Activated CD4-positive, alpha-beta memory T cell treated with anti-CD3 and anti-CD28 coated beads for 36 hours (primary cell): Measurements from ENCODE around the gene SSTR3. TPM values are rescaled to one million over a fixed set of nuclear protein-coding genes. Genes with fewer than 3 reads are reported as not detected.
"Not testable (repeated sequence)": the region's sequence is repeated elsewhere in the genome, so short reads cannot be mapped to it uniquely, and the experiment has no call there.

Experiments used
- CTCF ChIA-PET: fragments of 350-600 bp; sonication (Branson Sonifier 250); formaldehyde crosslinking; loops from one replicate; lab custom pipeline; 2021; ENCODE audit warnings: antibody characterized with exemption, inconsistent platforms; lab: Charles Lee
- POLR2A ChIA-PET: fragments of 350-600 bp; sonication (Branson Sonifier 250); formaldehyde crosslinking; loops from one replicate; lab custom pipeline; 2021; ENCODE audit warnings: antibody characterized with exemption; lab: Charles Lee
- DNase-seq: peaks from one replicate; pipeline ENCODE4 v3.0.0-alpha.2; 2020
- H3K27ac Mint-ChIP-seq: one replicate; pipeline ENCODE4 v1.8.0; 2021; ENCODE audit warnings: mixed read lengths
- H3K27me3 Mint-ChIP-seq: one replicate; pipeline ENCODE4 v1.8.0; 2021; ENCODE audit warnings: mixed read lengths
- H3K36me3 Mint-ChIP-seq: one replicate; pipeline ENCODE4 v1.8.0; 2021; ENCODE audit warnings: mixed read lengths
- H3K4me1 Mint-ChIP-seq: one replicate; pipeline ENCODE4 v1.8.0; 2021; ENCODE audit warnings: low read depth, mixed read lengths
- H3K4me3 Mint-ChIP-seq: one replicate; pipeline ENCODE4 v1.8.0; 2021; ENCODE audit warnings: mild to moderate bottlenecking, mixed read lengths
- H3K9me3 Mint-ChIP-seq: one replicate; pipeline ENCODE4 v1.8.0; 2021; ENCODE audit warnings: mixed read lengths
- intact Hi-C: fragments of 100-400 bp; cut with micrococcal nuclease; formaldehyde crosslinking; loops from one replicate; pipeline ENCODE4 v1.15.1; 2023
- total RNA-seq, 2 experiments: library from RNA; stranded (reverse); gene quantifications; one replicate each; pipeline ENCODE4 v1.2.3, GENCODE V29; 2021

The SSTR3 gene
- total RNA-seq, 2 experiments from 2014 or later = 8.5 to 9.3 TPM

GRCh38 chr22:37254209-37254866 is 42.1 kb upstream of the SSTR3 start:
- Mint-ChIP-seq H3K9me3 (no peaks in the 10 kb centered on the region), H3K27ac (no peak overlapping the region), H3K4me3 (no peak overlapping the region), H3K36me3 (no peaks in the 10 kb centered on the region), H3K4me1 (peaks cover 20% of the 10 kb centered on the region), H3K27me3 (no peaks in the 10 kb centered on the region)
- DNase-seq = no peak
- POLR2A ChIA-PET = interaction anchor here (1.1 kb wide), 1 partner anchor 12 kb away, joined by 4 read pairs; no protein-coding TSS in a partner anchor
- CTCF ChIA-PET = no interaction called here
- intact Hi-C loops = no loop called here

- no peak overlapping the region for H3K4me3 Mint-ChIP-seq
Measured at GRCh38 chr22:37253126-37253660, 40.9 kb upstream of the SSTR3 start.

GRCh38 chr22:37251836-37252235 is 39.6 kb upstream of the SSTR3 start:
- H3K9me3 Mint-ChIP-seq, H3K27me3 Mint-ChIP-seq, intact Hi-C loops, DNase-seq, POLR2A ChIA-PET, H3K27ac Mint-ChIP-seq, H3K36me3 Mint-ChIP-seq, H3K4me3 Mint-ChIP-seq: not testable (repeated sequence)
- CTCF ChIA-PET = interaction anchor here (0.6 to 4.0 kb wide), 4 partner anchors 9 to 16 kb away, joined by 3 to 21 read pairs (median 4); no protein-coding TSS in a partner anchor
- H3K4me1 Mint-ChIP-seq = peaks cover 27% of the 10 kb centered on the region

More at GRCh38 chr22:37253126-37253660, 40.9 kb upstream of the SSTR3 start:
- H3K27me3 Mint-ChIP-seq = no peaks in the 10 kb centered on the region
- intact Hi-C loops = no loop called here
- peak overlapping the region; percentile 30 for H3K27ac Mint-ChIP-seq
- ChIA-PET POLR2A (no interaction called here), CTCF (interaction anchor here (0.8 to 4.0 kb wide), 2 partner anchors 7 to 14 kb away, joined by 7 to 21 read pairs; no protein-coding TSS in a partner anchor)
- peaks cover 24% of the 10 kb centered on the region for H3K4me1 Mint-ChIP-seq
- no peaks in the 10 kb centered on the region for H3K36me3 Mint-ChIP-seq
- no peak for DNase-seq
- no peaks in the 10 kb centered on the region for H3K9me3 Mint-ChIP-seq

- no peaks in the 10 kb centered on the region for H3K9me3 Mint-ChIP-seq
- peak; percentile 31 for DNase-seq
- no peak overlapping the region for H3K4me3 Mint-ChIP-seq
- no peaks in the 10 kb centered on the region for H3K36me3 Mint-ChIP-seq
- H3K4me1 Mint-ChIP-seq = peaks cover 20% of the 10 kb centered on the region
- CTCF ChIA-PET = interaction anchor here (0.7 to 4.0 kb wide), 2 partner anchors 11 to 209 kb away, joined by 3 to 21 read pairs; no protein-coding TSS in a partner anchor
- intact Hi-C loops = loop anchor here (10.0 kb wide), 1 partner anchor 895 kb away; no protein-coding TSS in a partner anchor
- POLR2A ChIA-PET = no interaction called here
- H3K27me3 Mint-ChIP-seq = no peaks in the 10 kb centered on the region
- no peak overlapping the region for H3K27ac Mint-ChIP-seq
Measured at GRCh38 chr22:37249986-37250385, 37.7 kb upstream of the SSTR3 start.

GRCh38 chr22:37248251-37248650 is 36.0 kb upstream of the SSTR3 start:
- H3K27me3 Mint-ChIP-seq = no peaks in the 10 kb centered on the region
- no peaks in the 10 kb centered on the region for H3K9me3 Mint-ChIP-seq
- peaks cover 9% of the 10 kb centered on the region for H3K36me3 Mint-ChIP-seq
- no peak for DNase-seq
- no peak overlapping the region for H3K4me3 Mint-ChIP-seq
- POLR2A ChIA-PET = interaction anchor here (0.6 to 1.1 kb wide), 2 partner anchors 9 to 11 kb away, joined by 3 read pairs; no protein-coding TSS in a partner anchor
- H3K27ac Mint-ChIP-seq = no peak overlapping the region
- peaks cover 24% of the 10 kb centered on the region for H3K4me1 Mint-ChIP-seq
- intact Hi-C loops = loop anchor here (10.0 kb wide), 1 partner anchor 893 kb away; no protein-coding TSS in a partner anchor
- CTCF ChIA-PET = interaction anchor here (12.0 kb wide), 1 partner anchor 12 kb away, joined by 193 read pairs; no protein-coding TSS in a partner anchor

- H3K4me3 Mint-ChIP-seq = no peak overlapping the region
- CTCF ChIA-PET = interaction anchor here (0.9 to 12.0 kb wide), 3 partner anchors 15 to 212 kb away, joined by 3 to 193 read pairs (median 11); no protein-coding TSS in a partner anchor
- peaks cover 32% of the 10 kb centered on the region for H3K36me3 Mint-ChIP-seq
- H3K4me1 Mint-ChIP-seq = peaks cover 31% of the 10 kb centered on the region
- intact Hi-C loops = loop anchor here (10.0 kb wide), 1 partner anchor 891 kb away; no protein-coding TSS in a partner anchor
- POLR2A ChIA-PET = interaction anchor here (0.9 kb wide), 1 partner anchor 13 kb away, joined by 4 read pairs; no protein-coding TSS in a partner anchor
- no peak overlapping the region for H3K27ac Mint-ChIP-seq
- H3K9me3 Mint-ChIP-seq = no peaks in the 10 kb centered on the region
- DNase-seq = no peak
- H3K27me3 Mint-ChIP-seq = no peaks in the 10 kb centered on the region
Measured at GRCh38 chr22:37245740-37246139, 33.5 kb upstream of the SSTR3 start.

GRCh38 chr22:37244922-37245722 is 32.8 kb upstream of the SSTR3 start:
- peak overlapping the region; percentile 99 for H3K27ac Mint-ChIP-seq
- no peak for DNase-seq
- H3K36me3 Mint-ChIP-seq = peaks cover 38% of the 10 kb centered on the region
- ChIA-PET POLR2A (interaction anchor here (0.9 to 8.3 kb wide), 8 partner anchors 14 to 95 kb away, joined by 3 to 191 read pairs (median 4); partner anchors contain the start of gene IL2RB), CTCF (interaction anchor here (0.9 to 12.0 kb wide), 9 partner anchors 11 to 322 kb away, joined by 3 to 193 read pairs (median 4); no protein-coding TSS in a partner anchor)
- no peaks in the 10 kb centered on the region for H3K27me3 Mint-ChIP-seq
- no peaks in the 10 kb centered on the region for H3K9me3 Mint-ChIP-seq
- peaks cover 36% of the 10 kb centered on the region for H3K4me1 Mint-ChIP-seq
- intact Hi-C loops = loop anchor here (1.0 to 10.0 kb wide), 3 partner anchors 82 to 890 kb away; partner anchors contain the start of gene IL2RB
- peak overlapping the region; percentile 99 for H3K4me3 Mint-ChIP-seq

GRCh38 chr22:37244114-37244921 is 32.0 kb upstream of the SSTR3 start, which contains the start of gene RAC2:
TSS of gene RAC2 (minus strand) at chr22:37244269. CDS start at chr22:37244148, 121 bp downstream.
- ChIA-PET CTCF (interaction anchor here (0.9 to 12.0 kb wide), 13 partner anchors 12 to 323 kb away, joined by 3 to 193 read pairs (median 4); no protein-coding TSS in a partner anchor), POLR2A (interaction anchor here (0.9 to 8.3 kb wide), 12 partner anchors 13 to 163 kb away, joined by 3 to 191 read pairs (median 4); partner anchors contain the start of gene IL2RB)
- Mint-ChIP-seq H3K4me1 (peaks cover 42% of the 10 kb centered on the region), H3K36me3 (peaks cover 45% of the 10 kb centered on the region), H3K9me3 (no peaks in the 10 kb centered on the region), H3K27ac (peak within 1 kb of the TSS; percentile 99), H3K4me3 (peak within 1 kb of the TSS; percentile 99), H3K27me3 (no peaks in the 10 kb centered on the region)
- DNase-seq = peak; percentile 96
- intact Hi-C loops = loop anchor here (1.0 to 10.0 kb wide), 3 partner anchors 81 to 890 kb away; partner anchors contain the start of gene IL2RB

- peak; percentile 39 for DNase-seq
- Mint-ChIP-seq H3K9me3 (no peaks in the 10 kb centered on the region), H3K27ac (peak overlapping the region; percentile 99), H3K27me3 (no peaks in the 10 kb centered on the region), H3K4me3 (peak overlapping the region; percentile 99), H3K36me3 (peaks cover 51% of the 10 kb centered on the region), H3K4me1 (peaks cover 49% of the 10 kb centered on the region)
- intact Hi-C loops = loop anchor here (1.0 to 10.0 kb wide), 4 partner anchors 45 to 889 kb away; partner anchors contain the start of gene IL2RB
- ChIA-PET POLR2A (interaction anchor here (0.6 to 8.3 kb wide), 16 partner anchors 12 to 382 kb away, joined by 3 to 191 read pairs (median 4); partner anchors contain the start of genes CYTH4, IL2RB and NCF4), CTCF (interaction anchor here (0.7 to 12.0 kb wide), 14 partner anchors 12 to 363 kb away, joined by 3 to 193 read pairs (median 4); no protein-coding TSS in a partner anchor)
Measured at GRCh38 chr22:37243402-37244113, 31.3 kb upstream of the SSTR3 start.
